ENCODE results near the gene ZNF335.
"Not testable (repeated sequence)": the region's sequence is repeated elsewhere in the genome, so short reads cannot be mapped to it uniquely, and the experiment has no call there.

The ZNF335 gene

DNA sequence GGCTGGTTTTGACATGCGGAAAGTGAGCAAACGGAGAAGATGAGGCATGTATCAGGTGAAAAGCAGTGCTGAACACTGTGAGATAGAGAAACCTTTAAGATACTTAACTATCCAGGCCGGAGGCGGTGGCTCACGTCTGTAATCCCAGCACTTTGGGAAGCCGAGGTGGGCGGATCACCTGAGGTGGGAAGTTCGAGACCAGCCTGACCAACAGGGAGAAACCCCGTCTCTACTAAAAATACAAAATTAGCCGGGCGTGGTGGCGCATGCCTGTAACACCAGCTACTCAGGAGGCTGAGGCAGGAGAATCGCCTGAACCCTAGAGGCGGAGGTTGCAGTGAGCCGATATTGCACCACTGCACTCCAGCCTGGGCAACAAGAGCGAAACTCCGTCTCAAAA, 40.3 kb downstream of the ZNF335 start:
- not testable (repeated sequence) for DNase-seq

DNA sequence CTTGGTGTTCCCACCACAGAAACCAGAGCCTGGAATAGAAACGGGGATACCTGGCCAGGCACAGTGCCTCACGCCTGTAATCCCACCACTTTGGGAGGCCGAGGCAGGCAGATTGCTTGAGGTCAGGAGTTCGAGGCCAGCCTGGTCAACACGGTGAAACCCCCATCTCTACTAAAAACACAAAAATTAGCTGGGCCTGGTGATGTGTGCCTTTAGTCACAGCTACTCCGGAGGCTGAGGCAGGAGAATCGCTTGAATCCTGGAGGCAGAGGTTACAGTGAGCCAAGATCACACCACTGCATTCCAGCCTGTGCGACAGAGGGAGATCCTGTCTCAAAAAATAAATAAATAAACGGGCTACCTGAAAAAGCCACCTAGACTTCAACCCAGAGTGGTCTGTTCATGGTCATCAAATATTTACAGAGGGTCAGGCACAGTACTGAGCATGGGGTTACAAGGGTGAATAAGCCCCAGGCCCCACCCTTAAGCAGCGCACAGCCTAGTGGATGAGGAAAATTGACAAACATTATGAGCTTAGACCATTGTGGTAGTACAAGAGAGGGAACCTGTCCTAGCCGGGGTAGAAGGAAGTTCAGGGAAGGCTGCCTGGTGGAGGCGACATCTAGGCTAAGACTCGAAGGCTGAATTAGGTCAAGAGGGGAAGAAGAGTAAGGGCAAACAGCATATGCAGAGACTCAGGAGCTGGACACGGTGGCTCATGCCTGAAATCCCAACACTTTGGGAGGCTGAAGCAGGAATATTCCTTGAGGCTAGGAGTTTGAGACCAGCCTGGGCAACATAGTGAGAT, 44.7 kb downstream of the ZNF335 start:
- DNase-seq = no peak

DNA sequence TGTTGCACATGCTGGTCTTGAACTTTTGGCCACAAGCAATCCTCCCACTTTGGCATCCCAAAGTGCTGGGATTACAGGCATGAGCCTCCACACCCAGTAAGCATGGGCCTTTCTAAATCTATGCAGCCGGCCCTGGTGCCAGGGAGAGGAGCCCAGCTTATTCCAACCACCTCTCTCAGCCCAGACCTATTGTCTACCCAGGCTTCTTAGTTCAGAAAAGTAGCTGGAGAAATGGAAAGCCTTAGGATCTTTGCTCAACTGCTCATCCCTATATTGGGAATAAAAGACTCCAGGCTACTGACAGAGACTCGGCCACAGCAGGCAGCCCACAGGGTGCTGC, 45.3 kb downstream of the ZNF335 start:
- no peak for DNase-seq

DNA sequence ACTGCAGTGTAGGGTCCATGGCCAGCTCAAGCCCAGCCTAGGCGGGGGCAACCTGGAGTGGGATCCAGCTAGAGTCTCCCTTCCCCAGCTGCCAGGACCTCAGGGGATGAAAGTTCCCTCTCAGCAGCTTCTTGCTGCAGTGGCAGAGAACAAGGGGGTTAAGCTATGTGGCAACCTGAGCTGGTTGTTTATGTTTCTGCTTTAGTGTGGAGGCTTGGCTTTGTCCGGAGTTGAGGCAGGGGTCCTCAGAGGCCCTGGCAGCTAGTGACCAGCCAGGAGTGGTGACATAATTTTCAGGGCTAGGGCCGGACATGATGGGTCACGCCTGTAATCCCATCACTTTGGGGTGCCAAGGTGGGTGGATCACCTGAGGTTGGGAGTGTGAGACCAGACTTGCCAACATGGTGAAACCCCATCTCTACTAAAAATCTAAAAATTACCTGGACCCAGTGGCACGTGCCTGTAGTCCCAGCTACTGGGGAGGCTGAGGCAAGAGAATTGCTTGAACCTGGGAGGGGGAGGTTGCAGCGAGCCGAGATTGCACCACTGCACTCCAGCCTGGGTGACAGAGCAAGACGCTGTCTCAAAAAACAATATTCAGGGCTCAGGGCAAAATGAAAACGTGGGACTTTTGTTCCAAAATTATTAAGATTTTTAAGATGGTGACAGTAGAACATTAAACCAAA, 46.0 kb downstream of the ZNF335 start:
- no peak for DNase-seq

DNA sequence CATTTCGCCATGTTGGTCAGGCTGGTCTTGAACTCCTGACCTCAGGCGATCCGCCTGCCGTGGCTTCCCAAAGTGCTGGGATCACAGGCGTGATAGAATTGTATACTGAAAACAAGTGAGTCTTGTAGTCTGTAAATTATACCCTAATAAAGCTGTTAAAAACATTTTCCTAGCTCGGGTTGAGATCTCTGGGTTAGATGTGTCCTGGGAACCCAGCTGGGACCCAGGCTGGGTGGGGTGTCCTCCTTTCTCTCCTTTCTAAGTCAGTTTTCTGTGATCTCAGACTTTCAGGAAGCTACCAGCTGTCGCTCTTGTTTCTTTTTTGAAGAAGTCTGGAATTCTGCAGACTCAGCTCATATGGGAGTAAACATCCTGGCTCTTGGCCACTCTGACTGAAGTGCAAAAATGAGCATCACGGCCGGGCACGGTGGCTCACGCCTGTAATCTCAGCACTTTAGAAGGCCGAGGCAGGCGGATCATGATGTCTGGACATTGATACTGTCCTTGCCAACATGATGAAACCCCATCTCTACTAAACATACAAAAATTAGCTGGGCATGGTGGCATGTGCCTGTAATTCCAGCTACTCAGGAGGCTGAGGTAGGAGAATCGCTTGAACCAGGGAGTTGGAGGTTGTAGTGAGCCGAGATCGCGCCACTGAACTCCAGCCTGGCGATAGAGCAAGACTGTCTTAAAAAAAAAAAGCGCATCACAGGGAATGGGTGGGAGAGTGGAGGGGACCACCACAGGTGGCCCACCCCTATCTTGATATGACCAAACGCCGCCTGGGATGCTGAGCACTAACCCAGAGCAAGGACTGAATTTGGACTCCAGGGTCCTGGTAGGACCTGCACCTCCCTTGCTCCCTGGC, 47.4 kb downstream of the ZNF335 start:
- no peak for DNase-seq

DNA sequence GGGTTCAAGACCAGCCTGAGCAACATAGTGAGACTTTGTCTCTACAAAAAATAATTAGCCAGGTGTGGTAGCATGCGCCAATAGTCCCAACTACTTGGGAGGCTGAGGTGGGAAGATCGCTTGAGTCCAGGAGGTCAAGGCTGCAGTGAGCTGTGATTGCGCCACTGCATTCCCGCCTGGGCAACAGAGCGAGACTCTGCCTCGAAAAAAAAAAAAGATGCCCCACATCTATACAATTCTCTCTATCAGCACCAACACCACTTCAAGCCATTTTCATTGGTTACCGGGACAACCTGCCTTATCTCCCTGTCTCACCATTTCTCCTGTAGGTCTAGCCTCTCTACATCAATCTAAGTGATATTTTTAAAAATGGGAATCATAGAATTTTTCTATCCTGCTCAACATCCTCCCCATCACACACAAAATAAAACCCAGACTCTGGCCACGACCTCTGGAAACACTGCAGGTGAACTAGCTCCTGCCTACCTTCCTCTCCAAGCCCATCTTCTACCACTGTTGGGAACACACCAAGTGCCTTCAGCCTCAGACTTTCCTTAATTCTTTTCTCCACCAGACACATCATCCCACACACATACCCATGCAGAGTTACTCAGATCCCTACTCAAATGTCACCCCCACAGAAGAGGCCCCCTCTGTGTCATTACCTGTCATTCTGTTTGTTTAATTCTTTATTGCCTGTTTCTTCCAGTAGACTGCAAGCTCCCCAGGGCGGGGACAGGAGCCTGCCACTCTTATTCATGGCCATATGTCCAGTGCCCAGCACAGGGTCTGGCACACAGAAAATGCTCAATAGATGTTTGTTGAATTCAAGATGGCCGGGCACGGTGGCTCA, 50.4 kb downstream of the ZNF335 start:
- DNase-seq = no peak

DNA sequence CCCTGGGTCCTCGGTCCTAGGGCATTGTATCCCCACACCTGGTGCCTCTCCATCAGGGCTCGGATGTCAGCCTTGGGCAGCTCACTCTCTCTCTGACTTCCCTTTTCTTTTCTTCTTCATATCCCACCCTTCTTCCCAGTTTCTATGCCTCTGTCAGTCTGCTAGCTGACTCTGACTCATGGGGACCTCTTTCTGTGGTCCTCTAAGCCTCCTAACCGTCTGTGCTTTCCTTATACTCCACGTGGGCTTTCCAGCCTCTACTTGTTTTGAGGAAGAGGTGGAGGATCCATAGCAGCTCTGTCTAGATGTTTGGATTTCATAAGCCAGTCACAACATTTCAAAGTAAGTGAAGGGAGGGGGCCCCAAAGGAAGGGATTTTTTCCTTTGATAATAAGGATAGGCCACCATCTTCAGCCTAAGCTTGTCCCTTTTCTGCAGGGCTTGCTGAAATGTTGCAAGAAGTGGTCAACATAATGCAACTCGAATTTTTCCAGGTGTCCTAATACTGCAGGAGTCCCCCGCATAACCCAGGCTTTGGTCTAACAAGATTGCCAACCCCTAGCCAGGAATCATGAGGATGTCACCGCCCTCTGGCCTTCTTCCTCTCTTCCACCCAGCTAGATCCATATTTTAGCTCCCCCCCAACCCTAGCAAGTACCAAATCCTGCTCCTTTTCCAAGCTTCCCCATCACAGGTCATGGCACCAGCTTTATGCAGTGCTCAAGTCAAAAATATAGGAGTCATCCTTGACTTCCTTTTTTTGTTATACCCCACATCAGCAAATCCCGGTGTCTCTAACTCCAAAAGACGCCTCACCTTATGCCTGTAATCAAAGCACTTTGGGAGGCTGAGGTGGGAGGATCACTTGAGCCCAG, 51.3 kb downstream of the ZNF335 start:
- DNase-seq = no peak

DNA sequence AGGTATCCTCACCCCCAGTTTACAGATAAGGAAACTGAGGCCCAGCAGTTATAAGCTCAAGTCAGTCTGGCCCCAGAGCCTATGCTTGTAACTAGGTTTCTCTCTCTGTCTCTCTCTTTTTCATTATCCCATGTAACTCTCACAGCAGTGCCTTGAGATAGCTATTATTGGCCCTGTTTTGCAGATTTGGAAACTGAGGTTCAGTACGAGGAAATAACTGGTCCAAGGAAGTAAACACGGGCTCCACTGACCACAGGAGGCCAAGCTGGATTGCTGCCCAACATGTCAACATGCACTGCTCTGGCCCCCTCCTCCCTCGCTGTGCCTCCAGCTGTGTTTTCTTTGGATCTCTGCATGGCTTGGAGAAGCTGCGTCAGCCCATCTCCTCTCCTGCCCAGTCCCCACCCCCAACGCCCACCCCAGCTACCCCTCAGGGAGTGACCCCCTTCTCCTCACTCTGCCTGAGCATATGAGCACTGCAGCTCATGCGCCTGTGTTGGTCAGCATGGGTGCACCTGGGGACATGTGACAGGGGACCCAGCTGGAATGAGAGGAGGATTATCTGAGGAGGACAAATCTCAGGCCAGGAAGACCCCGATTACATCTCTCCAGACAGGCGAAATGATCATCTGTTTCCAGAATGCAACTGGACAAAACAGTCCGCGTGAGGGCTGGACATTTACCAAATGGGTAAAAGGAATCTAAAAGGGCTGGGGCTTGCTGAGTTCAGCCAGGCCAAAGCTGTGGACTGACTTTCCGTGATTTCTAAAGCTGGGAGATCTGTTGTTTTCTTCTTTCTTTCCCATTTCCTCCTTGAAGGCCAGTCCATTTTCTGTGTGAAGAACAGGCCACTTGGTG, 52.2 kb downstream of the ZNF335 start:
- DNase-seq = no peak

DNA sequence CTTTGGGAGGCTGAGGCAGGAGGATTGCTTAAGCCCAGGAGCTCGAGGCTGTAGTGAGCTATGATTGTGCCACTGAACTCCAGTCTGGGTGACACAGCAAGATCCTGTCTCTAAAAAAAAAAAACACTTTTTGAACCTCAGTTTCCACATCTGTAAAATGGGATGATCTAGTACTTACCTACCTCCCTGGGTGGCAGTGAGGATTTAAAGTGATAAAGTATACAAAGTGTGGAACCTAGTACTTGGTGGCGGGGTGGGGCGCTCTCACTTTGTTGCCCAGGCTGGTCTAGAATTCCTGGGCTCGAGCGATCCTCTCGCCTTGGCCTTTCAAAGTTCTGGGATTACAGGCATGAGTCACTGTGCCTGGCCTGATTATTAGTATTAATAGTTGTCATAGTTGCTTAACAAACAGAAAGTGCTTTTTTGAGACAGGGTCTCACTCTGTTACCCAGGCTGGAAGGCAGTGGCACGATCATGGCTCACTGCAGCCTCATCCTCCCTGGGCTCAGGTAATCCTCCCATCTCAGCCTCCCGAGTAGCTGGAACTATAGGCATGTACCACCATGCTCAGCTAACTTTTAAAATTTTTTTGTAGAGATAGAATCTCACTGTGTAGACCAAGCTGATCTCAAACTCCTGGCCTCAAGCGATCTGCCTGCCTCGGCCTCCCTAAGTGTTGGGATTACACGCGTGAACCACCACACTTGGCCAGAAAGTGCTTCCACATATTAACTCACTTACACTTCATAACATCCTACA, 53.0 kb downstream of the ZNF335 start:
- DNase-seq = no peak

DNA sequence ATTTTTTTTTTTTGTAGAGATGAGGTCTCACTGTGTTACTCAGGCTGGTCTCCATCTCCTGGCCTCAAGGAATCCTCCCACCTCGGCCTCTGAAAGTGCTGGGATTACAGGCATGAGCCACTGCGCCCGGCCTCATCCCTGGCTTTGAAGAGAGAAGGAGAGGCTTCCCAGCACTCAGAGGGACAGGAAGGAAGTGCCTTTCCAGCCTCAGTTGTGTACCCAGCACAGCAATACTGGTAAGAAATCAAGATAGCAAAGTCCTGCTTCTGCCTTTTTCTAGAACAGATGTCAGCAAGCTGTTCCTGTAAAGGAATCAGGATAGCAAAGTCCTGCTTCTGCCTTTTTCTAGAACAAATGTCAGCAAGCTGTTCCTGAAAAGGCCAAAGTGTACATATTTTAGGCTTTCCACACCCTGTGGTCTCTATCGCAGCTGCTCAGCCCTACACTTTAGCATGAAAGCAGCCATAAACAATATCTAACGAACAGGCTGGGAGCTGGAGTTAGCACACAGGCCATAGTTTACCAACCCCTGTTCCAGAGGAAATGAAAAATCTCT, 53.7 kb downstream of the ZNF335 start:
- no peak for DNase-seq

DNA sequence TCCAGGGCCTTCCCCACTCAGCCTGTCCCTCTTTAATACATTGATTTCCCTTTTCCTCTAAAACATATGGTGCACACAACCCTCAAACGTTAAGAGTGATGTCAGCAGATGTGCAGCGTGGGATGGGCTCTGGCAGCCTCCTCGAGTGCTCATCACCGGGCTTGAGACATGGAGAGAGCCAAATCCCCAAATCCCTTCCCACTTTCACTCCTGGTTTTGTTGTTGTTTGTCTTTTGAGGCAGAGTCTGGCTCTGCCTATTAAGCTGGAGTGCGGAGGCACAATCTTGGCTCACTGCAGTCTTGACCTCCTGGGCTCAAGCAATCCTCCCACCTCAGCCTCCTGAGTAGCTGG, 54.2 kb downstream of the ZNF335 start:
- DNase-seq = no peak

DNA sequence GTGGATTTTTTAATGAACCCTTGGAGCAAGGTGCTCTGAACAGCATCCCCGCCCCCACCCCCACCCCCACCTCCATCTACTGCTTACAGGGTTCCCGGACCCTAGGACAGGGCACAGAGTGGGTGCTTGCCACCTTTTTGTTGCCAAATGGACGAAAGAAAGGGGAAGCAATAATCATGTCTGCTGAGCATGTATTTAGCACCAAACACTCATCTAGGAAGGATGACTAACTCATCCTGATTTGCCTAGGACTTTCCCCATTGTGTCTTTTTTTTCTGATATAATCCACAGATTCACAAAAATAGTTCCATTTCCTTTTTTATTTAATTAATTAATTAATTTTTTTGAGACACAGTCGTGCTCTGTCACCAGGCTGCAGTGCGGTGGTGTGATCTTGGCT, 58.9 kb downstream of the ZNF335 start:
- DNase-seq = no peak

DNA sequence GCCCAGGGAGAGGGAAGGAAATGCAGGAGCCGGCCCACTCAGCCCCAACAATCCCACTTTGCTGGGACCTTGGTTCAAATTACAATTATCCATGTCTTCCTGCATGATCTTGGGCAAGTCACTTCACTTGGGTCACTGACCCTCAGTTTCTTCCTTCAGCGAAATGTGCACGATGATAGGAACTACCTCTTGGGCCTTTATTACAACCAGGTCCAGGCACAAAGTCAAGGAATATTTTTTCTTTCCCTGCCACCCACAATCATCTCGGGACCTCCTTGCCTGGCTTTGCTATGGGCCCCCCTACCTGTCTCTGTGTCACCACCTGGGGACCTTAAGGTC, 59.7 kb downstream of the ZNF335 start:
- no peak for DNase-seq

DNA sequence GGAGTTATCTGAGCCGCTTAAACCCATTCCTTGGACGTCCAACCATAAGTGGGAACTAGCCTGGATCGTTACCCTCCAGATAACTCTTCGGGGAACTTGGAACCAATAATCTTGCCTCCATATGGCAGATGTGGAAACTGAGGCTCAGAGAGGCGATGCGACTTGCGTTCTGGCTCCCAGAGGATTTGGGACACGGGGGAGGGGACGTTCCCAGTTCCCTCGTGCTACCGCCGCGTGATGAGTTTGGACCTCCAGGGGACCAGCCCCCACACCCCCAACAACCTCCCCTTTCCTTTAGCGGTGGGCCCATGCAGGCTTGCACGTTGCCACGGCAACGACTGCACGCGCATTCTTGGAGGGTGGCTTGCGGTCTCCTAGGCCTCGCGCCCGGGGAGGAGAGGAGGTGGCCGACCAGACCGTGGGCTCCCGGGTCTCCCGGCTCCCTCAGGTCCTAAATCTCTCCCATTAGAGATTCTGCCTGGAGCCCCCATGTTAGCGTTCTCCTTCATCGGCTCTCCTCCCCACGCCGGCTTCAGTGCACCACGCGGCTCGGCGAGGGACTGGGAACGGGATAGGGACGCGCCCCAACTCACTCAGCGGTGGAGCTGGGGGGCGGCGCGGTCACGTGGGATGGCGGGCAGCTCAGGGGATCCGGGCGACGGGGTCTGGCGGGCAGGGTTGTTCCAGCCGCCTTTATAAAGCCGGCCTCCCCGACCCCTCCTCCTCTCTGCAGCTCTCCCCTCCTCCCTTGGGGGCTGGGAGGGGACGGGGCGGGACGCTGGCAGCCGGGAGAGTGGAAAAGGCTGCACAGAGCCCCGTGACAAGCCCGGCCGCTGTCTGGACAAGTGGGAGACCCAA, 60.3 kb downstream of the ZNF335 start, which contains the start of gene PLTP:
PLTP (minus strand) TSS at position 670 of the 858 bp plus-strand sequence. CDS start 703 bp downstream, outside the sequence.
- no peak for DNase-seq

DNA sequence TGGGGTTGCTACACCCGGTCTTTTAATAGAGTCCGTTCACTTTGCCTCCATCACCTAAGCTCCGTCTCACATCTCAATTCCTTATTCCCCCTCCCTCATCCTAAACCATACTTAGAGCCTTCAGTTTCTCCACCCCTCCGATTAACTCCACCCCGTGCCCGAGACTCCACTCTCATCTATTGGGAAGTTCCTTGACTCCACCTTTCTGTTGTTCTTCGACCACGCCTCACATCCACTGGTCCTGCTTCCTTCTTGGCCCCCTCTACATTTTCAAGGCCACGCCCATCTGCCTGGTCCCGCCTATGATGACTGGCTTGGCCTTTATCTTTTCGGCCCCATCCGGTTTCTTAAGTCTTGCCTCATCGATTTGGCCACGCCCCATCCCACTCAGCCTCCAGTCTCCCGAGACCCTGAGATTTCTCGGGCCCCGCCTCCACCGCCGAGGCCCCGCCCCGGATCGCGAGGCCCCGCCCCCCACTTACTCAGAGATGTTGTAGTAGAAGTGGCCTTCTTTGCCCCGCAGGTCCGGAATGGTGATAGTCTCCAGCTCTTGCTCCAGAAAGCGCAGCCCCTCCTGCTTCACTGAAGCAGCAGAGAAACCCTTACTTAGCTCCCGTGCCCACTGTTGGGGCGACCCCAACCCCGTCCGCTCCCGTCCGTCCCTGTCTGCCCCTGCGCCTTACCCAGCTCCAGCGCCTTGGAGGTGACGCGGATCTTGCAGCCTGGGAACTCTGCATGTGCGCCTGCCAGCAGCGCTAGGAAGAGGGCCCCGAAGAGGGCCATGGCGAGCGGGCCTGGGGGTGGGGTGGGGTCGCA, 61.1 kb downstream of the ZNF335 start:
- no peak for DNase-seq

DNA sequence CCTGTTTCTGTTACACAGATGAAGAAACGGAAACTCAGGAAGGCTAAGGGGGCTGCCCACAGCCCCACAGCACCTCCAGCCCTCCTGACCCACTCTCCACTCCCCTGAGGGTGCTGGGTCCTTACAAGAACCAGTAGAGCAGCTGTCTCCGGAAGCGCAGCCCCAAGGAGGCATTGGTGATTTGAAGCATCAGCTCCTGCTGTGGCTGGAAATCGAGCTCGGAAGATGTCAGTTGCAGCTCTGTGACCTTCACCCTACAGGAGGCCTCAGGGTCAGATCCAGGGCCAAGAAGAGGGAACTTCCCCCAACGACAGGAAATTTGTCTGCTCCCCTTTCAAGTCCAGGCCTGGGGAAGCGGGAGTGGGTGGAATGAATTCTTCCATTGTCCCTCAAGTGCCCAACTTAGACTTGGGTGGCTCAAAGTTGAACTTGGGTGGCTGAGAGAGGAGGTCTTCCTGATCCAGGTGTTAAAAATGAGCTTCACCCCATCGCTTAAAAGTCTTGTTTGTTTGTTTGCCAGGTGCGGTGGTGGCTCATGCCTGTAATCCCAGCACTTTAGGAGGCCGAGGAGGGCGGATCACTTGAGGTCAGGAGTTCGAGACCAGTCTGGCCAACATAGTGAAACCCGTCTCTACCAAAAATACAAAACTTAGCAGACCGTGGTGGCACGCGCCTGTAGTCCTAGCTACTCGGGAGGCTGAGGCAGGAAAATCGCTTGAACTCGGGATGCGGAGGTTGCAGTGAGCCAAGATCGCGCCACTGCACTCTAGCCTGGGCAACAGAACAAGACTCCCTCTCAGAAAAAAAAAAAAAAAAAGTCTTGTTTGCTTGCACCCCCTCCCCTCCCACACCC, 62.0 kb downstream of the ZNF335 start:
- DNase-seq = no peak

DNA sequence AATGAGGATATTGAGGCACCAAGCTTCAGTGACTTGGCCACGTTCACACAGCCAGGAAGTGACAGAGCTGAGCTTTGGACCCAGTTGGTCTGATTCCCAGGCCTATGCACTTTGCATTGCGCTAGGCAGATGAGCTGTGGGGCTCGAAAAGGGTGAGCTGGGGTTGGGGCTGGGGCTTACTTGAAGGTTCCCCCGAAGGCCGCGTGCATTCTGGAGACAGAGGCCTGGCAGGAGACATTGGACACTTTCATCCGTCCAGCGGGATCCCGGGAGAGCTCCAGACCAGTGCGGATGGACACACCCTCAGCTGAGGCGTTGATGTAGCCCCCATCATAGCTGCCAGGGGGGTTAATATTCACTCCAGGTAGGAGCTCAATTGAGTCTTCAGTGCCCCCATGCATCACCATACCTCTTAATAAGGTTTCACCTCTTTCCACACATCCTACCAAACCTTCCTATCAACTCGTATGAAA, 62.6 kb downstream of the ZNF335 start:
- no peak for DNase-seq

Data from DMS79 (cell line).